Stomach (tissue), 4 donors: Measurements from ENCODE around the gene WNT3.

Experiments used
- CTCF ChIP-seq, 7 experiments: fragments of 450-650 bp in 4 of 7; fragments of 200-600 bp in 3 of 7; sonication (generic) in 3 of 7; IDR thresholded peaks; one replicate each; pipeline ENCODE4 v1.5.1; 2016 to 2019; ENCODE audit warnings: antibody characterized with exemption in 7 of 7, control low read depth in 2 of 7, mild to moderate bottlenecking in 1 of 7
- EP300 ChIP-seq: sonication (generic); formaldehyde crosslinking; IDR thresholded peaks from one replicate; pipeline ENCODE4 v1.6.1; 2017; ENCODE audit warnings: antibody characterized with exemption
- POLR2A ChIP-seq, 4 donors: fragments of 450-650 bp; IDR thresholded peaks; one replicate each; pipeline ENCODE4 v1.6.1; 2016; ENCODE audit warnings: antibody characterized with exemption in 4 of 4, control low read depth in 2 of 4, mild to moderate bottlenecking in 1 of 4, moderate library complexity in 1 of 4

- no peak for TF ChIP-seq CTCF (IDR thresholded peaks at IDR 0.05)
- no peak for TF ChIP-seq POLR2A (IDR thresholded peaks at IDR 0.05)
- no peak for TF ChIP-seq EP300
Measured at GRCh38 chr17:46763416-46763815, 55.1 kb downstream of the WNT3 start.
